Hematopoietic multipotent progenitor cell treated with erythropoietin and hydrocortisone succinate and interleukin-3 and kit ligand, for 17 days (in vitro differentiated cells): ENCODE measurements around the gene PXMP4.

Experiments
- DNase-seq: peaks from one replicate; pipeline ENCODE4 v3.0.0-alpha.2; 2015; ENCODE audit warnings: low spot score

PXMP4 gene

DNA sequence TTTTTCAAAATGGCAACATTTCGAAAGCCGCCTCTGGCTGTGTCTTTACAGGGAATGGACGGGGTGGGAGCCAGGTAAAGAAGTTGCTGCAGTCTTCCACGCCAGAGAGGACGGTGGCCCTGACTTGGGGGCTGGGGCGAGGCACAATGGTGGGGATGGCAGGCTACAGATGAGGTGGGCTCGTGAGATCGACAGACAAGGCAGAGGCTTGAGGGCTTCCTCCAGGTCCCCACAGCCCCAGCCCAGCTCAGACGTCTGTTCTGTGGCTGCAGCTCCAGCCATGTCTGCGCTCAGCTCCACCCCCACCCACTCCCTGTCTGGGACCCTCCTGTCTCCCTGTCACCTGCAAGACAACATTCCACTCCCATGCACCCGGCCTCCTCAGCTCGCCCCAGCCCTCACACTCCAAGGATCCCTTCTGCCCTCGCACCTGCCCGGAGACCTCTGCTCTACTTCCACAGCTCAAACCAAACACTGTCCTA is 65.4 kb downstream of the PXMP4 start:
- DNase-seq = no peak

DNA sequence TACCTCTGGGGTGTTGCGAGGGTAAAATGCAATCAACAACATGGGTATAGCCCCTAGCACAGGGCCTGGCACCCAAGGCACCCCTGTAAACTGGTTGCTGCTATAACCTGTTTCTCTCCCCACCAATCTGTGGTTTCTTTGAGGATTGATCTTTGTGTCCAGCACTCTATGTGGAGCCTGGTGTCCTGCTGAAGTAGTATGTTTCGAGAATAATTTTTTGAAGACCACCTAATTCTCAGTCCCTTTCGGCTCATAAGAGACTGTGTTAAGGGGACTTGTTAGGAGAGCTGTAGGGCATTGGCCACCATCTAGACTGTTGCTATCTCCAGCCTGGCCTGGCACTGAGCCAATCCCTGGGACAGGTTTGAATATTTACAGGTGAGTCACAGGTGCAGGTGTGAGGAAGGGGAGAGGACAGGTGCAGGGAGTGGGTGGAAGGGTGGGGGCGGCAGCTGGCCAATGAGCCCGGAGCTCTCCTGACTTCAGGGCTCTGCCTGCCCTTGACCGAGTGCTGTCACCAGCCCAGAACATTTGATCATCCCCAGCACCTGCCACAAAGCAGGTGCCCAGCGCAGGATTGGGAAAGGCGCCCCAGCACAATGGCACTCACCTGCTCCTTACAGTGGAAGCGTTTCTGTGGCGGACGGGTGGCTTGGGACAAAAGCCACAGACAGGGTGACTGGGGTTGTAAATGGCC is 66.1 kb downstream of the PXMP4 start:
- no peak for DNase-seq

DNA sequence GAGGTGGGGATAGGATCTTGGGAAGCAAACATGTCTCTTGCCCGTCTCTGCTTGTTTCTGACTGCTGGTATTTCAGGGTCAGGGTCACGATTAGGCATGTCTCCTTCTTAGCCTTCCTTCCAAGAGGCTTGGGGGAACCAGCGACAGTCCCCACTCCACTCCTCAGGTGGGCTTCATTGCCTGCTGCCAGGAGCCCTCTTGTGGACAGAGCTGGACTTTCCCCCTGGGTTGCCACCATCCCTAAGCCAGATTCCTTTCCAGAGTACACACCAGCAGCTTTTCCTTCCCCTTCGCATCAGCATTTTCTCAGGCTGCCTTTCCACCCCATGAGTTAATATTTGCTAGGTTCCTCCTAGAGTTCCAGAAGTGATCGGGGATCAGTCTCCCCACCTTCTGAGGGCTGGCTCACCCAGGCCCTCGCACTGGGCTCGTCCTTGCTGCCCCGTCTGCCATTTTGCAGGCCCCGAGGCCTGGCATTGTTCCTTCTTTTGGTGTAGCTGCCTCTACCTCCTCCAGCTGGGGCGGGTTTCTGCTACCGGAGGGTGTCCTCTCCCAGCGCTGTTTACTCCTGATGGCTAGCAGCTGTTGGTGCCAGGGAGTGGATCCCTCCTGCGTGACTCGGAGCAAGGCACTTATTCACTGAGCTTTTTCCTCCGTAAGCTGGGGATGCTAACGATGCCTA is 66.8 kb downstream of the PXMP4 start:
- DNase-seq = peak; percentile 58
